ENCODE results near the gene TBC1D12. TPM values are rescaled to one million over a fixed set of nuclear protein-coding genes. Genes with fewer than 3 reads are reported as not detected.

Gene TBC1D12
- polyA plus RNA-seq, 1 donor from 2014 or later = 27.9 TPM

DNA sequence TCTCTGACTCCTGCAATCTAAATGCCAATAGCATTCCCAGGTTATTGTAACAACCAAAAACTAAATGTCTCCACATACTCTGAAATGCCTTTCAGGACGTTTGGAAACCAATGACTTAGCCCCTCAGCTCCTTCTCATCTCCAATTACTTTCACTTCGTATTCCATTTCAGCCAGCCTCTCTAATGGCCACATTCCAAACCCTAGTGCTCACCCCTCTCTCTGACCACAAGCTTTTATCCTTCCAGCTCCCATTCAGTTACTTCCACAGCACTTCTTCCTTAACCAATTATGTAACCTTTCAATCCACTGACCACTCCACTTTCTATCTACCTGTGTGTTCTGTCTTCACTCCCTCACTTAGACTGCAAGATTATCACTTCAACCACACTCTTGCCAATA, 43.9 kb upstream of the TBC1D12 start:
- no peaks in the 10 kb centered on the region for H3F3A ChIP-seq (ENCODE audit: insufficient read depth, low read length, poor library complexity, severe bottlenecking)
- TF ChIP-seq, protein P1, sequence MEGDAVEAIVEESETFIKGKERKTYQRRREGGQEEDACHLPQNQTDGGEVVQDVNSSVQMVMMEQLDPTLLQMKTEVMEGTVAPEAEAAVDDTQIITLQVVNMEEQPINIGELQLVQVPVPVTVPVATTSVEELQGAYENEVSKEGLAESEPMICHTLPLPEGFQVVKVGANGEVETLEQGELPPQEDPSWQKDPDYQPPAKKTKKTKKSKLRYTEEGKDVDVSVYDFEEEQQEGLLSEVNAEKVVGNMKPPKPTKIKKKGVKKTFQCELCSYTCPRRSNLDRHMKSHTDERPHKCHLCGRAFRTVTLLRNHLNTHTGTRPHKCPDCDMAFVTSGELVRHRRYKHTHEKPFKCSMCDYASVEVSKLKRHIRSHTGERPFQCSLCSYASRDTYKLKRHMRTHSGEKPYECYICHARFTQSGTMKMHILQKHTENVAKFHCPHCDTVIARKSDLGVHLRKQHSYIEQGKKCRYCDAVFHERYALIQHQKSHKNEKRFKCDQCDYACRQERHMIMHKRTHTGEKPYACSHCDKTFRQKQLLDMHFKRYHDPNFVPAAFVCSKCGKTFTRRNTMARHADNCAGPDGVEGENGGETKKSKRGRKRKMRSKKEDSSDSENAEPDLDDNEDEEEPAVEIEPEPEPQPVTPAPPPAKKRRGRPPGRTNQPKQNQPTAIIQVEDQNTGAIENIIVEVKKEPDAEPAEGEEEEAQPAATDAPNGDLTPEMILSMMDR (IDR thresholded peaks at IDR 0.05; ENCODE audit: poor library complexity, severe bottlenecking) = no peak
- peaks cover 6% of the 10 kb centered on the region for H3K79me2 ChIP-seq (replicated peaks; ENCODE audit: insufficient read depth, low read length)
- H3K36me3 ChIP-seq (ENCODE audit: insufficient read depth, low read length) = no peaks in the 10 kb centered on the region
- H3K9ac ChIP-seq (ENCODE audit: low read length) = no peak overlapping the region
- H3K4me3 ChIP-seq (ENCODE audit: low read length) = no peak overlapping the region
- no peaks in the 10 kb centered on the region for H3K9me2 ChIP-seq (ENCODE audit: insufficient read depth, low read length)
- H3K9me3 ChIP-seq (ENCODE audit: low read length) = no peaks in the 10 kb centered on the region
- H4K20me1 ChIP-seq (ENCODE audit: insufficient read depth) = no peaks in the 10 kb centered on the region
- no peak overlapping the region for H2AFZ ChIP-seq (ENCODE audit: low read depth, low read length)
- H3K27ac ChIP-seq (ENCODE audit: low read length) = no peak overlapping the region
- no peak overlapping the region for H3K4me2 ChIP-seq (ENCODE audit: low read length)
- no peaks in the 10 kb centered on the region for H3K27me3 ChIP-seq (ENCODE audit: insufficient read depth, low read depth, low read length)

DNA sequence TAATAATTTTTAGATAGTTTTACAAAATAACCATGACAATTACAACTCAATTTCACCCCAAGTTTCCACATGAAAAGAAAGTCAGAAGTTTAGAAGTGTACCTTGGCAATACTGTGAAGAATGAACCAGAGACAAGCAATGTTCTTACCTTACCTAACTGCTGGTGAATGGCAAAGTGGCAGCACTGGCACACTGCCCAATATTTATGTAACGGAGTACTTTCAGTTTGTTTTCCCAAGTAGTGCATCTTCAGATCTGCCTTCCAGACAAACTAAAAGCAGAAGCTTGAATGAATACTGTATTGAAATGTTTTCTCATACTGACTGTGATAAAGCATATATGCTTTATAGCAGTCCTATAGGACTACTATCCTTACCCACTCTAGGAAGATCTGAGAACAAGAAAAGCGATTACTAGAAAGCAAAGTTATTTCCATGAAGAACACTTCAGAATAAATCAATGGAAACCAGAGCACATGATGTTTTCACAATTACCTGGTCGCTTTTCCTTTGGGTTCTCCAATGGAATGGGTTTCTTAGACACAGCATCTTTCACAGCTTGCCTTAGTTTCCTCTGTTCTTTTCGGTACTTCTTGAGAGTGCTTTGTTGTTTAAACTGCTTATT, 41.1 kb upstream of the TBC1D12 start:
- Histone ChIP-seq H4K20me1 (ENCODE audit: insufficient read depth) (no peaks in the 10 kb centered on the region), H3K9me3 (ENCODE audit: low read length) (no peaks in the 10 kb centered on the region), H3K4me2 (ENCODE audit: low read length) (peak overlapping the region; percentile 93), H3F3A (ENCODE audit: insufficient read depth, low read length, poor library complexity, severe bottlenecking) (no peaks in the 10 kb centered on the region), H3K9me2 (ENCODE audit: insufficient read depth, low read length) (no peaks in the 10 kb centered on the region), H2AFZ (ENCODE audit: low read depth, low read length) (no peak overlapping the region), H3K79me2 (replicated peaks; ENCODE audit: insufficient read depth, low read length) (peaks cover 6% of the 10 kb centered on the region), H3K27me3 (ENCODE audit: insufficient read depth, low read depth, low read length) (no peaks in the 10 kb centered on the region), H3K4me3 (ENCODE audit: low read length) (peak overlapping the region; percentile 74), H3K27ac (ENCODE audit: low read length) (no peak overlapping the region), H3K9ac (ENCODE audit: low read length) (peak overlapping the region; percentile 51), H3K36me3 (ENCODE audit: insufficient read depth, low read length) (no peaks in the 10 kb centered on the region)
- TF ChIP-seq MXI1 (conservative IDR thresholded peaks at IDR 0.05; ENCODE audit: poor library complexity, severe bottlenecking) (no peak), RAD21 (conservative IDR thresholded peaks at IDR 0.05) (no peak), EZH2 (IDR thresholded peaks at IDR 0.05; ENCODE audit: borderline replicate concordance, insufficient read depth, low read length, poor library complexity, severe bottlenecking) (no peak), POLR2AphosphoS5 (IDR thresholded peaks at IDR 0.05) (no peak), TAF1 (IDR thresholded peaks at IDR 0.05; ENCODE audit: low read depth) (no peak), SMC3 (conservative IDR thresholded peaks at IDR 0.05; ENCODE audit: poor library complexity) (no peak), EP300 (conservative IDR thresholded peaks at IDR 0.05; ENCODE audit: poor library complexity, severe bottlenecking) (no peak)
- TF ChIP-seq, protein P1 (IDR thresholded peaks at IDR 0.05; ENCODE audit: poor library complexity, severe bottlenecking) = no peak
- TF ChIP-seq, protein P2, sequence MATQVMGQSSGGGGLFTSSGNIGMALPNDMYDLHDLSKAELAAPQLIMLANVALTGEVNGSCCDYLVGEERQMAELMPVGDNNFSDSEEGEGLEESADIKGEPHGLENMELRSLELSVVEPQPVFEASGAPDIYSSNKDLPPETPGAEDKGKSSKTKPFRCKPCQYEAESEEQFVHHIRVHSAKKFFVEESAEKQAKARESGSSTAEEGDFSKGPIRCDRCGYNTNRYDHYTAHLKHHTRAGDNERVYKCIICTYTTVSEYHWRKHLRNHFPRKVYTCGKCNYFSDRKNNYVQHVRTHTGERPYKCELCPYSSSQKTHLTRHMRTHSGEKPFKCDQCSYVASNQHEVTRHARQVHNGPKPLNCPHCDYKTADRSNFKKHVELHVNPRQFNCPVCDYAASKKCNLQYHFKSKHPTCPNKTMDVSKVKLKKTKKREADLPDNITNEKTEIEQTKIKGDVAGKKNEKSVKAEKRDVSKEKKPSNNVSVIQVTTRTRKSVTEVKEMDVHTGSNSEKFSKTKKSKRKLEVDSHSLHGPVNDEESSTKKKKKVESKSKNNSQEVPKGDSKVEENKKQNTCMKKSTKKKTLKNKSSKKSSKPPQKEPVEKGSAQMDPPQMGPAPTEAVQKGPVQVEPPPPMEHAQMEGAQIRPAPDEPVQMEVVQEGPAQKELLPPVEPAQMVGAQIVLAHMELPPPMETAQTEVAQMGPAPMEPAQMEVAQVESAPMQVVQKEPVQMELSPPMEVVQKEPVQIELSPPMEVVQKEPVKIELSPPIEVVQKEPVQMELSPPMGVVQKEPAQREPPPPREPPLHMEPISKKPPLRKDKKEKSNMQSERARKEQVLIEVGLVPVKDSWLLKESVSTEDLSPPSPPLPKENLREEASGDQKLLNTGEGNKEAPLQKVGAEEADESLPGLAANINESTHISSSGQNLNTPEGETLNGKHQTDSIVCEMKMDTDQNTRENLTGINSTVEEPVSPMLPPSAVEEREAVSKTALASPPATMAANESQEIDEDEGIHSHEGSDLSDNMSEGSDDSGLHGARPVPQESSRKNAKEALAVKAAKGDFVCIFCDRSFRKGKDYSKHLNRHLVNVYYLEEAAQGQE (IDR thresholded peaks at IDR 0.05; ENCODE audit: borderline replicate concordance) = no peak
